Liver (tissue), 9 donors: ENCODE data around the gene ILKAP. TPM values are rescaled to one million over a fixed set of nuclear protein-coding genes. Genes with fewer than 3 reads are reported as not detected.

Source experiments
- DNase-seq: peaks from one replicate; pipeline ENCODE4 v3.0.0-alpha.2; 2017; ENCODE audit warnings: low spot score
- H3K27ac ChIP-seq, 2 donors: one replicate each; pipeline ENCODE4 v1.7.0; 2013; ENCODE audit warnings: inconsistent platforms in 2 of 2, low read length in 2 of 2, control low read depth in 1 of 2, low read depth in 1 of 2, mild to moderate bottlenecking in 1 of 2
- H3K27me3 ChIP-seq, 4 donors: one replicate each; pipeline versions ENCODE4 v1.6.1 to v1.7.0; 2013; ENCODE audit warnings: low read length in 3 of 4, inconsistent platforms in 1 of 4, mild to moderate bottlenecking in 1 of 4, moderate library complexity in 1 of 4; ENCODE audit not compliant: control insufficient read depth in 4 of 4, insufficient read depth in 4 of 4
- H3K36me3 ChIP-seq, 4 donors: one replicate each; pipeline versions ENCODE4 v1.6.1 to v1.7.0; 2013; ENCODE audit warnings: low read length in 3 of 4, mild to moderate bottlenecking in 3 of 4, low read depth in 1 of 4, moderate library complexity in 1 of 4; ENCODE audit not compliant: control insufficient read depth in 4 of 4, insufficient read depth in 3 of 4
- H3K4me1 ChIP-seq, 4 donors: one replicate each; pipeline versions ENCODE4 v1.6.1 to v1.7.0; 2013; ENCODE audit warnings: low read length in 3 of 4, mild to moderate bottlenecking in 3 of 4, moderate library complexity in 1 of 4; ENCODE audit not compliant: control insufficient read depth in 4 of 4, insufficient read depth in 4 of 4
- H3K4me3 ChIP-seq, 3 donors: one replicate each; pipeline versions ENCODE4 v1.6.1 to v1.7.0; 2013; ENCODE audit warnings: low read length in 3 of 3, control low read depth in 1 of 3, low read depth in 1 of 3, mild to moderate bottlenecking in 1 of 3
- H3K9ac ChIP-seq, 2 donors: one replicate each; pipeline ENCODE4 v1.7.0; 2013; ENCODE audit warnings: low read length in 2 of 2, mild to moderate bottlenecking in 2 of 2, moderate library complexity in 2 of 2, control low read depth in 1 of 2, low read depth in 1 of 2
- H3K9me3 ChIP-seq, 4 donors: one replicate each; pipeline versions ENCODE4 v1.6.1 to v1.7.0; 2013; ENCODE audit warnings: low read length in 3 of 4; ENCODE audit not compliant: control insufficient read depth in 4 of 4
- EGR1 ChIP-seq, 2 donors: IDR thresholded peaks; 2 replicates each; pipeline ENCODE4 v1.6.1; 2016 to 2018; ENCODE audit warnings: antibody characterized with exemption in 2 of 2, low read depth in 2 of 2
- FOXA1 ChIP-seq: IDR thresholded peaks from 2 replicates; pipeline ENCODE4 v1.6.1; 2016; ENCODE audit warnings: antibody characterized with exemption
- FOXA2 ChIP-seq: IDR thresholded peaks from 2 replicates; pipeline ENCODE4 v1.6.1; 2016; ENCODE audit warnings: antibody characterized with exemption
- GABPA ChIP-seq, 2 donors: IDR thresholded peaks in 1 of 2; conservative IDR thresholded peaks in 1 of 2; 2 replicates each; pipeline ENCODE4 v1.6.1; 2016; ENCODE audit warnings: antibody characterized with exemption in 2 of 2, mild to moderate bottlenecking in 1 of 2, moderate library complexity in 1 of 2
- HNF4A ChIP-seq, 2 donors: conservative IDR thresholded peaks; 2 replicates each; pipeline ENCODE4 v1.6.1; 2016; ENCODE audit warnings: antibody characterized with exemption in 2 of 2, mild to moderate bottlenecking in 2 of 2
- HNF4G ChIP-seq: IDR thresholded peaks from 2 replicates; pipeline ENCODE4 v1.6.1; 2016; ENCODE audit warnings: antibody characterized with exemption
- JUND ChIP-seq, 2 donors: IDR thresholded peaks; 2 replicates each; pipeline ENCODE4 v1.6.1; 2016; ENCODE audit warnings: antibody characterized with exemption in 2 of 2
- NR2F2 ChIP-seq: IDR thresholded peaks from 2 replicates; pipeline ENCODE4 v1.6.1; 2016; ENCODE audit warnings: antibody characterized with exemption
- RAD21 ChIP-seq, 2 donors: IDR thresholded peaks; 2 replicates each; pipeline ENCODE4 v1.6.1; 2016; ENCODE audit warnings: antibody characterized with exemption in 2 of 2, mild to moderate bottlenecking in 2 of 2
- RXRA ChIP-seq, 2 donors: IDR thresholded peaks; 2 replicates each; pipeline ENCODE4 v1.6.1; 2017 to 2018; ENCODE audit warnings: antibody characterized with exemption in 2 of 2, mild to moderate bottlenecking in 1 of 2
- SP1 ChIP-seq: IDR thresholded peaks from 2 replicates; pipeline ENCODE4 v1.6.1; 2018; ENCODE audit warnings: antibody characterized with exemption, mild to moderate bottlenecking
- TAF1 ChIP-seq: conservative IDR thresholded peaks from 2 replicates; pipeline ENCODE4 v1.6.1; 2016; ENCODE audit warnings: antibody characterized with exemption, mild to moderate bottlenecking
- YY1 ChIP-seq: IDR thresholded peaks from 2 replicates; pipeline ENCODE4 v1.6.1; 2016; ENCODE audit warnings: antibody characterized with exemption, mild to moderate bottlenecking
- ZBTB33 ChIP-seq: IDR thresholded peaks from 2 replicates; pipeline ENCODE4 v1.6.1; 2016; ENCODE audit warnings: antibody characterized with exemption
- WGBS: extraction: QIAGEN DNeasy Blood & Tissue Kit; methylation state at CpG from one replicate; pipeline ENCODE4 v1.1.7; 2013; 5-methylcytosine and 5-hydroxymethylcytosine counted together
- polyA plus RNA-seq, 2 donors: library from polyadenylated mRNA; stranded (reverse) in 1 of 2; unstranded in 1 of 2; fragments of 200-250 nt in 1 of 2; fragments of >200 nt in 1 of 2; fragmentation: Nextera tagmentation in 1 of 2; extraction: Ambion mirVana in 1 of 2; gene quantifications; one replicate each; pipeline versions ENCODE4 v1.2.1 to v1.2.3, GENCODE V29; 2013 to 2015
- total RNA-seq, 2 donors: library from RNA; depleted of rRNA; stranded (reverse); fragments of >200 nt; gene quantifications; one replicate each; pipeline ENCODE4 v1.2.3, GENCODE V29; 2014
- TF ChIP-seq, protein P1 (sequence below): fragments of 150-350 bp; IDR thresholded peaks from 2 replicates; pipeline ENCODE4 v1.5.1; 2017; ENCODE audit warnings: improper control_type of control experiment, low read depth, low read length; ENCODE audit not compliant: missing input control
- TF ChIP-seq, protein P2 (sequence below): IDR thresholded peaks from 2 replicates; pipeline ENCODE4 v1.6.1; 2016; ENCODE audit warnings: antibody characterized with exemption, mild to moderate bottlenecking
- TF ChIP-seq, protein P3 (sequence below): IDR thresholded peaks from 2 replicates; pipeline ENCODE4 v1.6.1; 2016; ENCODE audit warnings: antibody characterized with exemption
- TF ChIP-seq, protein P4 (sequence below): IDR thresholded peaks from 2 replicates; pipeline ENCODE4 v1.6.1; 2016; ENCODE audit warnings: antibody characterized with exemption
- donor health status: healthy.
- donor health status: healthy.
- donor health status: healthy.
- donor health status: healthy.
- donor health status: healthy.

ILKAP gene
- total and polyA plus RNA-seq, 4 donors, result 15.0 to 21.1 (median 20.0) TPM

GRCh38 chr2:238134393-238134785, 69.1 kb downstream of the ILKAP start:
- 95% methylated on average over 11 of the region's 11 CpGs for WGBS
- Histone ChIP-seq H3K9me3 (no peaks in the 10 kb centered on the region), H3K9ac (no peak overlapping the region), H3K27ac (no peak overlapping the region), H3K4me1 (peaks cover 0 to 8% (median 2%) of the 10 kb centered on the region in 4 donors), H3K27me3 (no peaks in the 10 kb centered on the region), H3K4me3 (no peak overlapping the region), H3K36me3 (no peaks in the 10 kb centered on the region)
- no peak for TF ChIP-seq HNF4G
- TF ChIP-seq TAF1, result no peak
- TF ChIP-seq SP1, result no peak
- TF ChIP-seq RAD21 (IDR thresholded peaks at IDR 0.05), result no peak
- TF ChIP-seq RXRA (IDR thresholded peaks at IDR 0.05), result no peak
- no peak for TF ChIP-seq EGR1 (IDR thresholded peaks at IDR 0.05; ENCODE audit: low read depth in 2 of 2)
- TF ChIP-seq, protein P1, sequence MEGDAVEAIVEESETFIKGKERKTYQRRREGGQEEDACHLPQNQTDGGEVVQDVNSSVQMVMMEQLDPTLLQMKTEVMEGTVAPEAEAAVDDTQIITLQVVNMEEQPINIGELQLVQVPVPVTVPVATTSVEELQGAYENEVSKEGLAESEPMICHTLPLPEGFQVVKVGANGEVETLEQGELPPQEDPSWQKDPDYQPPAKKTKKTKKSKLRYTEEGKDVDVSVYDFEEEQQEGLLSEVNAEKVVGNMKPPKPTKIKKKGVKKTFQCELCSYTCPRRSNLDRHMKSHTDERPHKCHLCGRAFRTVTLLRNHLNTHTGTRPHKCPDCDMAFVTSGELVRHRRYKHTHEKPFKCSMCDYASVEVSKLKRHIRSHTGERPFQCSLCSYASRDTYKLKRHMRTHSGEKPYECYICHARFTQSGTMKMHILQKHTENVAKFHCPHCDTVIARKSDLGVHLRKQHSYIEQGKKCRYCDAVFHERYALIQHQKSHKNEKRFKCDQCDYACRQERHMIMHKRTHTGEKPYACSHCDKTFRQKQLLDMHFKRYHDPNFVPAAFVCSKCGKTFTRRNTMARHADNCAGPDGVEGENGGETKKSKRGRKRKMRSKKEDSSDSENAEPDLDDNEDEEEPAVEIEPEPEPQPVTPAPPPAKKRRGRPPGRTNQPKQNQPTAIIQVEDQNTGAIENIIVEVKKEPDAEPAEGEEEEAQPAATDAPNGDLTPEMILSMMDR, result no peak
- TF ChIP-seq HNF4A (conservative IDR thresholded peaks at IDR 0.05), result no peak
- TF ChIP-seq, protein P2, sequence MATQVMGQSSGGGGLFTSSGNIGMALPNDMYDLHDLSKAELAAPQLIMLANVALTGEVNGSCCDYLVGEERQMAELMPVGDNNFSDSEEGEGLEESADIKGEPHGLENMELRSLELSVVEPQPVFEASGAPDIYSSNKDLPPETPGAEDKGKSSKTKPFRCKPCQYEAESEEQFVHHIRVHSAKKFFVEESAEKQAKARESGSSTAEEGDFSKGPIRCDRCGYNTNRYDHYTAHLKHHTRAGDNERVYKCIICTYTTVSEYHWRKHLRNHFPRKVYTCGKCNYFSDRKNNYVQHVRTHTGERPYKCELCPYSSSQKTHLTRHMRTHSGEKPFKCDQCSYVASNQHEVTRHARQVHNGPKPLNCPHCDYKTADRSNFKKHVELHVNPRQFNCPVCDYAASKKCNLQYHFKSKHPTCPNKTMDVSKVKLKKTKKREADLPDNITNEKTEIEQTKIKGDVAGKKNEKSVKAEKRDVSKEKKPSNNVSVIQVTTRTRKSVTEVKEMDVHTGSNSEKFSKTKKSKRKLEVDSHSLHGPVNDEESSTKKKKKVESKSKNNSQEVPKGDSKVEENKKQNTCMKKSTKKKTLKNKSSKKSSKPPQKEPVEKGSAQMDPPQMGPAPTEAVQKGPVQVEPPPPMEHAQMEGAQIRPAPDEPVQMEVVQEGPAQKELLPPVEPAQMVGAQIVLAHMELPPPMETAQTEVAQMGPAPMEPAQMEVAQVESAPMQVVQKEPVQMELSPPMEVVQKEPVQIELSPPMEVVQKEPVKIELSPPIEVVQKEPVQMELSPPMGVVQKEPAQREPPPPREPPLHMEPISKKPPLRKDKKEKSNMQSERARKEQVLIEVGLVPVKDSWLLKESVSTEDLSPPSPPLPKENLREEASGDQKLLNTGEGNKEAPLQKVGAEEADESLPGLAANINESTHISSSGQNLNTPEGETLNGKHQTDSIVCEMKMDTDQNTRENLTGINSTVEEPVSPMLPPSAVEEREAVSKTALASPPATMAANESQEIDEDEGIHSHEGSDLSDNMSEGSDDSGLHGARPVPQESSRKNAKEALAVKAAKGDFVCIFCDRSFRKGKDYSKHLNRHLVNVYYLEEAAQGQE, result no peak
- TF ChIP-seq ZBTB33, result no peak
- no peak for TF ChIP-seq NR2F2
- no peak for TF ChIP-seq JUND (IDR thresholded peaks at IDR 0.05)
- TF ChIP-seq, protein P3, sequence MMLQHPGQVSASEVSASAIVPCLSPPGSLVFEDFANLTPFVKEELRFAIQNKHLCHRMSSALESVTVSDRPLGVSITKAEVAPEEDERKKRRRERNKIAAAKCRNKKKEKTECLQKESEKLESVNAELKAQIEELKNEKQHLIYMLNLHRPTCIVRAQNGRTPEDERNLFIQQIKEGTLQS, result no peak
- no peak for TF ChIP-seq YY1
- no peak for TF ChIP-seq GABPA (IDR thresholded peaks at IDR 0.05 in 1 of 2, conservative IDR thresholded peaks at IDR 0.05 in 1 of 2)
- no peak for TF ChIP-seq FOXA1
- no peak for TF ChIP-seq FOXA2
- TF ChIP-seq, protein P4, sequence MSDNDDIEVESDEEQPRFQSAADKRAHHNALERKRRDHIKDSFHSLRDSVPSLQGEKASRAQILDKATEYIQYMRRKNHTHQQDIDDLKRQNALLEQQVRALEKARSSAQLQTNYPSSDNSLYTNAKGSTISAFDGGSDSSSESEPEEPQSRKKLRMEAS, result no peak
- no peak for DNase-seq
